SK-N-SH (cell line): Measurements from ENCODE around the gene ERGIC1.

Experiments used
- EP300 ChIP-seq, 2 experiments: IDR thresholded peaks; 2 replicates each; pipeline versions ENCODE4 v1.4.0 to v1.6.1; 2012; ENCODE audit warnings: borderline replicate concordance in 1 of 2, low read depth in 1 of 2, low read length in 1 of 2
- EZH2phosphoT487 ChIP-seq: fragments of 200-600 bp; sonication (generic); IDR thresholded peaks from 2 replicates; pipeline ENCODE4 v1.6.1; 2017; ENCODE audit warnings: low read depth, mixed run types, mild to moderate bottlenecking, antibody characterized with exemption, moderate library complexity, borderline replicate concordance
- RAD21 ChIP-seq: IDR thresholded peaks from 2 replicates; pipeline ENCODE4 v1.6.1; 2012; ENCODE audit warnings: mild to moderate bottlenecking, low read length
- SMC3 ChIP-seq: IDR thresholded peaks from 2 replicates; pipeline ENCODE4 v1.6.1; 2012; ENCODE audit warnings: low read depth, low read length, improper control_type of control experiment
- TF ChIP-seq, protein P1 (sequence below): fragments of 200-600 bp; sonication (generic); IDR thresholded peaks from 2 replicates; pipeline ENCODE4 v1.6.1; 2017; ENCODE audit warnings: antibody characterized with exemption, mild to moderate bottlenecking, moderate library complexity
- TF ChIP-seq, protein P2 (sequence below): fragments of 150-350 bp; IDR thresholded peaks from 2 replicates; pipeline ENCODE4 v1.6.1; 2016; ENCODE audit warnings: mild to moderate bottlenecking, low read depth, low read length

DNA sequence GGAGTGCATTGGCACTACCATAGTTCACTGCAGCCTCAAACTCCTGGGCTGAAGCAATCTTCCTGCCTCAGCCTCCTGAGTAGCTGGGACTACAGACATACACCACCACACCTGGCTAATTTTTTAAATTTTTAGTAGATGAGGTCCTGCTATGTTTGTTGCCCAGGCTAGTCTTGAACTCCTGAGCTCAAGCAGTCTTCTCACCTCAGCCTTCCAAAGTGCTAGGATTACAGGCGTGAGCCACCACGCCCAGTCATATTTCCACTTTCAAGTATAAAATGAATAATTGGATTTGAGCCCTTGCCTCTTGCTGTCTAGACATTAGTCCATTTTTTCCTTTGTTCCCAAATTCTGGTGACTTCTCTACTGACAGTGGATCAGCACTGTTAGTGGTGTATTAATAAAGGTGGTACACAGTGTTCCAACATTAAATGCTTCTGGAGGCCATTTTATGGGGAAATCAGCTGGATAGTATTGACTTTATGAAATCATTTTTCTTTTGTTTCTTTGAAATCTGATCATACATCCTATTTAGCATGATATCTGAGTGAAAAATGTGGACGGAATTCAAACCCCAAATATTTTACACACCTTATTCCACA, 165.4 kb downstream of the ERGIC1 start:
- TF ChIP-seq EP300 (IDR thresholded peaks at IDR 0.05; ENCODE audit: borderline replicate concordance in 1 of 2, low read depth in 1 of 2, low read length in 1 of 2), result no peak
- TF ChIP-seq, protein P1, sequence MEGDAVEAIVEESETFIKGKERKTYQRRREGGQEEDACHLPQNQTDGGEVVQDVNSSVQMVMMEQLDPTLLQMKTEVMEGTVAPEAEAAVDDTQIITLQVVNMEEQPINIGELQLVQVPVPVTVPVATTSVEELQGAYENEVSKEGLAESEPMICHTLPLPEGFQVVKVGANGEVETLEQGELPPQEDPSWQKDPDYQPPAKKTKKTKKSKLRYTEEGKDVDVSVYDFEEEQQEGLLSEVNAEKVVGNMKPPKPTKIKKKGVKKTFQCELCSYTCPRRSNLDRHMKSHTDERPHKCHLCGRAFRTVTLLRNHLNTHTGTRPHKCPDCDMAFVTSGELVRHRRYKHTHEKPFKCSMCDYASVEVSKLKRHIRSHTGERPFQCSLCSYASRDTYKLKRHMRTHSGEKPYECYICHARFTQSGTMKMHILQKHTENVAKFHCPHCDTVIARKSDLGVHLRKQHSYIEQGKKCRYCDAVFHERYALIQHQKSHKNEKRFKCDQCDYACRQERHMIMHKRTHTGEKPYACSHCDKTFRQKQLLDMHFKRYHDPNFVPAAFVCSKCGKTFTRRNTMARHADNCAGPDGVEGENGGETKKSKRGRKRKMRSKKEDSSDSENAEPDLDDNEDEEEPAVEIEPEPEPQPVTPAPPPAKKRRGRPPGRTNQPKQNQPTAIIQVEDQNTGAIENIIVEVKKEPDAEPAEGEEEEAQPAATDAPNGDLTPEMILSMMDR, result no peak
- no peak for TF ChIP-seq RAD21
- TF ChIP-seq EZH2phosphoT487, result no peak
- no peak for TF ChIP-seq SMC3
- TF ChIP-seq, protein P2, sequence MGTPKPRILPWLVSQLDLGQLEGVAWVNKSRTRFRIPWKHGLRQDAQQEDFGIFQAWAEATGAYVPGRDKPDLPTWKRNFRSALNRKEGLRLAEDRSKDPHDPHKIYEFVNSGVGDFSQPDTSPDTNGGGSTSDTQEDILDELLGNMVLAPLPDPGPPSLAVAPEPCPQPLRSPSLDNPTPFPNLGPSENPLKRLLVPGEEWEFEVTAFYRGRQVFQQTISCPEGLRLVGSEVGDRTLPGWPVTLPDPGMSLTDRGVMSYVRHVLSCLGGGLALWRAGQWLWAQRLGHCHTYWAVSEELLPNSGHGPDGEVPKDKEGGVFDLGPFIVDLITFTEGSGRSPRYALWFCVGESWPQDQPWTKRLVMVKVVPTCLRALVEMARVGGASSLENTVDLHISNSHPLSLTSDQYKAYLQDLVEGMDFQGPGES, result no peak
